H1 (cell line): ENCODE data around the gene ENTREP1. TPM values are rescaled to one million over a fixed set of nuclear protein-coding genes. Genes with fewer than 3 reads are reported as not detected.
A peak's percentile ranks its signal among the peaks of the same experiment; 100 is the strongest.

Experiments used
- CTCF ChIA-PET: fragments of 300-600 bp; sonication (Branson Sonifier 250); formaldehyde crosslinking; loops from one replicate; lab custom pipeline; 2021; ENCODE audit not compliant: partially characterized antibody; lab: Charles Lee
- POLR2A ChIA-PET: fragments of 300-600 bp; sonication (Branson Sonifier 250); formaldehyde crosslinking; loops from one replicate; lab custom pipeline; 2021; ENCODE audit warnings: inconsistent platforms; ENCODE audit not compliant: partially characterized antibody; lab: Charles Lee
- DNase-seq, 2 experiments: peaks; one replicate each; pipeline versions ENCODE4 v3.0.0 to v3.0.0-alpha.2; 2010 to 2022; ENCODE audit warnings: low spot score in 2 of 2, low read depth in 1 of 2, mixed read lengths in 1 of 2
- FAIRE-seq: peaks from 2 replicates; lab custom pipeline; 2011; peaks lifted over from hg19 to GRCh38; lab: Jason Lieb, UNC
- H2AFZ ChIP-seq: 2 replicates; pipeline ENCODE4 v1.8.1; 2012; ENCODE audit warnings: low read length, inconsistent platforms
- H2AK5ac ChIP-seq: 2 replicates; pipeline ENCODE4 v1.6.1; 2013; ENCODE audit warnings: low read depth, low read length
- H2BK120ac ChIP-seq: replicated peaks from 2 replicates; pipeline ENCODE3; 2013; ENCODE audit warnings: low read depth, low read length, inconsistent platforms
- H2BK12ac ChIP-seq: 2 replicates; pipeline ENCODE4 v1.6.1; 2013; ENCODE audit warnings: low read depth, low read length
- H2BK15ac ChIP-seq: 2 replicates; pipeline ENCODE4 v1.6.1; 2013; ENCODE audit warnings: low read length
- H2BK20ac ChIP-seq: 2 replicates; pipeline ENCODE4 v1.6.1; 2013; ENCODE audit warnings: low read length
- H2BK5ac ChIP-seq: 2 replicates; pipeline ENCODE4 v1.6.1; 2013; ENCODE audit warnings: low read depth, low read length
- H3K14ac ChIP-seq: 2 replicates; pipeline ENCODE4 v1.6.1; 2013; ENCODE audit warnings: inconsistent platforms; ENCODE audit not compliant: insufficient read length
- H3K18ac ChIP-seq: 2 replicates; pipeline ENCODE4 v1.6.1; 2013; ENCODE audit warnings: low read length; ENCODE audit errors: extremely low read depth
- H3K23ac ChIP-seq: 2 replicates; pipeline ENCODE4 v1.6.1; 2013; ENCODE audit warnings: inconsistent platforms; ENCODE audit not compliant: insufficient read length
- H3K23me2 ChIP-seq: 2 replicates; pipeline ENCODE4 v1.6.1; 2013; ENCODE audit warnings: low read depth, low read length
- H3K27ac ChIP-seq: 2 replicates; pipeline ENCODE4 v1.6.1; 2011; ENCODE audit warnings: low read depth, low read length, inconsistent platforms
- H3K27me3 ChIP-seq, 4 experiments: replicated peaks in 1 of 4; 1 replicate in 1 of 4; 2 replicates in 3 of 4; pipeline versions ENCODE4 v1.6.1 to v1.8.1; 2011 to 2013; ENCODE audit warnings: low read length in 3 of 4, mild to moderate bottlenecking in 3 of 4, inconsistent platforms in 2 of 4, mixed read lengths in 2 of 4, moderate library complexity in 1 of 4; ENCODE audit not compliant: control insufficient read depth in 3 of 4, insufficient read depth in 3 of 4; ENCODE audit errors: extremely low read depth in 1 of 4
- H3K36me3 ChIP-seq, 4 experiments: 2 replicates each; pipeline versions ENCODE4 v1.6.1 to v1.8.1; 2011 to 2013; ENCODE audit warnings: mild to moderate bottlenecking in 4 of 4, low read length in 3 of 4, moderate library complexity in 2 of 4, control low read depth in 1 of 4, inconsistent platforms in 1 of 4; ENCODE audit not compliant: insufficient read depth in 4 of 4, control insufficient read depth in 2 of 4
- H3K4ac ChIP-seq: replicated peaks from 2 replicates; pipeline ENCODE3; 2013; ENCODE audit warnings: low read length, low read depth, mixed read lengths, inconsistent platforms; ENCODE audit not compliant: insufficient read length
- H3K4me1 ChIP-seq, 4 experiments: replicated peaks in 1 of 4; 1 replicate in 1 of 4; 2 replicates in 3 of 4; pipeline versions ENCODE4 v1.6.1 to v1.8.1; 2011 to 2013; ENCODE audit warnings: low read length in 3 of 4, inconsistent platforms in 2 of 4, mixed read lengths in 1 of 4; ENCODE audit not compliant: insufficient read depth in 4 of 4, control insufficient read depth in 3 of 4
- H3K4me2 ChIP-seq, 2 experiments: 2 replicates each; pipeline versions ENCODE4 v1.6.1 to v1.8.1; 2011 to 2013; ENCODE audit warnings: low read depth in 2 of 2, low read length in 2 of 2, control low read depth in 1 of 2, inconsistent platforms in 1 of 2, mild to moderate bottlenecking in 1 of 2; ENCODE audit not compliant: insufficient read depth in 1 of 2
- H3K4me3 ChIP-seq, 4 experiments: fragments of 200-600, 300-600 bp in 1 of 4; sonication (generic), shearing (Covaris generic), sonication (Bioruptor Twin) in 1 of 4; 2 replicates each; pipeline versions ENCODE4 v1.5.1 to v1.8.1; 2011 to 2016; ENCODE audit warnings: low read length in 4 of 4, low read depth in 3 of 4, control low read depth in 2 of 4, inconsistent platforms in 2 of 4, mild to moderate bottlenecking in 2 of 4, mixed read lengths in 1 of 4, moderate library complexity in 1 of 4; ENCODE audit not compliant: insufficient read depth in 2 of 4; ENCODE audit errors: extremely low read depth in 1 of 4
- H3K56ac ChIP-seq: replicated peaks from 2 replicates; pipeline ENCODE3; 2013; ENCODE audit warnings: low read depth, mild to moderate bottlenecking, mixed read lengths, low read length, inconsistent platforms; ENCODE audit not compliant: insufficient read length
- H3K79me1 ChIP-seq: 2 replicates; pipeline ENCODE4 v1.6.1; 2013; ENCODE audit warnings: low read depth, low read length, control low read depth
- H3K79me2 ChIP-seq, 2 experiments: 2 replicates each; pipeline versions ENCODE4 v1.6.1 to v1.8.1; 2012 to 2013; ENCODE audit warnings: low read length in 2 of 2, mild to moderate bottlenecking in 2 of 2, inconsistent platforms in 1 of 2; ENCODE audit not compliant: insufficient read depth in 2 of 2, control insufficient read depth in 1 of 2
- H3K9ac ChIP-seq, 4 experiments: replicated peaks in 1 of 4; 1 replicate in 1 of 4; 2 replicates in 3 of 4; pipeline versions ENCODE4 v1.6.1 to v1.8.1; 2011 to 2013; ENCODE audit warnings: low read depth in 3 of 4, low read length in 3 of 4, control low read depth in 2 of 4, mild to moderate bottlenecking in 2 of 4, moderate library complexity in 2 of 4, inconsistent platforms in 1 of 4; ENCODE audit errors: extremely low read depth in 1 of 4
- H3K9me3 ChIP-seq, 2 experiments: 2 replicates each; pipeline versions ENCODE4 v1.6.1 to v1.8.1; 2012 to 2013; ENCODE audit warnings: mild to moderate bottlenecking in 2 of 2, moderate library complexity in 2 of 2, control low read depth in 1 of 2, inconsistent platforms in 1 of 2, low read depth in 1 of 2, low read length in 1 of 2, mixed read lengths in 1 of 2; ENCODE audit not compliant: insufficient read depth in 2 of 2
- H4K20me1 ChIP-seq, 2 experiments: replicated peaks in 1 of 2; 2 replicates each; pipeline versions ENCODE3 to v1.8.1; 2011 to 2013; ENCODE audit warnings: inconsistent platforms in 2 of 2, low read length in 2 of 2, mild to moderate bottlenecking in 1 of 2; ENCODE audit not compliant: insufficient read depth in 2 of 2, control insufficient read depth in 1 of 2
- H4K5ac ChIP-seq: 2 replicates; pipeline ENCODE4 v1.6.1; 2013; ENCODE audit warnings: low read length, low read depth, mixed read lengths, inconsistent platforms; ENCODE audit not compliant: insufficient read length
- H4K8ac ChIP-seq: 2 replicates; pipeline ENCODE4 v1.8.0; 2013; ENCODE audit warnings: mild to moderate bottlenecking, moderate library complexity, low read length, inconsistent platforms; ENCODE audit not compliant: insufficient read depth; ENCODE audit errors: extremely low read depth
- H4K91ac ChIP-seq: replicated peaks from 2 replicates; pipeline ENCODE3; 2013; ENCODE audit warnings: low read length, mixed read lengths, inconsistent platforms; ENCODE audit not compliant: insufficient read length
- ASH2L ChIP-seq: fragments of 200-600, 300-600 bp; sonication (generic); IDR thresholded peaks from one replicate; pipeline ENCODE4 v1.7.1; 2017; ENCODE audit warnings: low read length
- CBX5 ChIP-seq: fragments of 300-800, 300-1000 bp; sonication (generic); IDR thresholded peaks from 2 replicates; pipeline ENCODE4 v1.7.1; 2016; ENCODE audit warnings: antibody characterized with exemption, low read length, low read depth
- CHD2 ChIP-seq: IDR thresholded peaks from 2 replicates; pipeline ENCODE4 v1.6.1; 2012; ENCODE audit warnings: low read length, improper control_type of control experiment
- RAD21 ChIP-seq, 2 experiments: IDR thresholded peaks in 1 of 2; conservative IDR thresholded peaks in 1 of 2; 2 replicates each; pipeline ENCODE4 v1.6.1; 2011; ENCODE audit warnings: low read depth in 2 of 2, low read length in 2 of 2, improper control_type of control experiment in 1 of 2, inconsistent platforms in 1 of 2, mild to moderate bottlenecking in 1 of 2, moderate library complexity in 1 of 2
- SP4 ChIP-seq: IDR thresholded peaks from 2 replicates; pipeline ENCODE4 v1.6.1; 2012; ENCODE audit warnings: low read length, inconsistent platforms
- SRF ChIP-seq: IDR thresholded peaks from 2 replicates; pipeline ENCODE4 v1.6.1; 2011; ENCODE audit warnings: mild to moderate bottlenecking, low read depth, low read length, moderate library complexity
- TEAD4 ChIP-seq: IDR thresholded peaks from 2 replicates; pipeline ENCODE4 v1.6.1; 2012; ENCODE audit warnings: low read depth, low read length, inconsistent platforms, mixed read lengths
- WGBS, 2 experiments: shearing (Covaris generic) in 1 of 2; methylation state at CpG; one replicate each; pipeline versions ENCODE4 v1.1.6 to v1.1.7; 2013 to 2015; ENCODE audit warnings: low lambda C conversion rate in 2 of 2, mixed read lengths in 2 of 2, inconsistent platforms in 1 of 2, low coverage in 1 of 2, missing lambda C conversion rate in 1 of 2; ENCODE audit not compliant: insufficient replicate concordance in 2 of 2, insufficient coverage in 1 of 2, insufficient read length in 1 of 2; ENCODE audit errors: extremely low coverage in 1 of 2, missing lambda C conversion rate in 1 of 2; 5-methylcytosine and 5-hydroxymethylcytosine counted together
- polyA plus RNA-seq, 7 experiments: library from polyadenylated mRNA; depleted of rRNA in 3 of 7; stranded (reverse) in 5 of 7; unstranded in 2 of 7; fragments of >200 nt in 5 of 7; fragments of 200-250 nt in 2 of 7; gene quantifications; 1 replicate in 5 of 7; 2 replicates in 1 of 7; 4 replicates in 1 of 7; pipeline versions ENCODE4 v1.2.1 to v1.2.3, GENCODE V29; 2011 to 2013; ENCODE audit warnings: missing spikeins in 2 of 7, mixed read lengths in 2 of 7
- total RNA-seq: library from RNA; stranded (reverse); fragmentation: NEBNext Ultra II Directional; extraction: Animal tissue kit (Norgen Biotek cat#: 25700); gene quantifications from 2 replicates; pipeline ENCODE4 v1.2.1, GENCODE V29; 2021
- TF ChIP-seq, protein P1 (sequence below), 3 experiments: IDR thresholded peaks; 1 replicate in 2 of 3; 2 replicates in 1 of 3; pipeline versions ENCODE4 v1.5.1 to v1.6.1; 2011; ENCODE audit warnings: low read length in 3 of 3, mild to moderate bottlenecking in 3 of 3, inconsistent platforms in 2 of 3, low read depth in 1 of 3, moderate library complexity in 1 of 3; ENCODE audit not compliant: insufficient read depth in 1 of 3; ENCODE audit errors: control extremely low read depth in 1 of 3

Gene ENTREP1
- total and polyA plus RNA-seq, 2 of the 8 experiments (the other 6 are each of a cell fraction or from before 2014, with no cell fraction given): 15.3 to 25.0 TPM

DNA sequence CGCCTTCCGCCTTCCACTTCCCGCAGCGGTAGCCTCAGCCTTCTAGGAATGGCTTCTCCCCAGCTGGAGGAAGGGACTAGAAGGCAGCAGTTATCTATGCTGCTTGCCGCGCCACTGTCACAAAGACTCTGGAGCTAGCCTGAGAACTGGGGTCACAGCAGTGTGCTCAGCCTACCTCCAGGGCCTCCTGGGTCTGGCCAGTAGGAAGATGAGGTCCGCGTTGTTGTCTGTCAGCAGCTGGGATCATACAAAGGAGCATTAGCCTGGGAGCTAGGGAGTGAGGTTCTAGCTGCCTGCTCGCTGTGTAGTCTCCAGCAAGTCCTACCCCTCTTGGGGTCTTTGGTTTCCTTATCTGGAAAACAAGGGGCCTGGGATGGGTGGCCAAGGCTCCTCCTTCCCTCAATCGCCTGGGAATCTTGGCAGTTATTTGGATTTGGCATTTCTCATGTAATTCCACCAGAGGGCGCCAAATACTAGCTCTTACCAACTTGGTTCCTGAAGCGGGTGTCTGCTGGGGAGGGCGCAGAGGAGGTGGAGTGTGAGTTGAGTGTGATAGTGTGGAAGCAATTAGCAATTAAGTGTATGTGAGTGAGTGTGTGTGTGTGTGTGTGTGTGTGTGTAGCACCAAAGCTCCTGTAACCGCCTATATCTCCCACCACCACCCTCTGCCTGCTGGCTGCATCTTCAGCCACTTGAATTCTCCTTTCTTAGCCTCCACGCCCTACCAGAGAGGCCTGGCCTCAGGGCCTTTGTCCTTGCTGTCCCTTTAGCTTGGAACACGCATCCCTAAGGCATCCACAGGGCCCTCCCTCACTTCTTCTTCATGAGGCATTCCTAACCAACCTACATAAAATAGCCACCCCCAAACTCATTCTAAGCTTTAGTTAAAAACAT, 97.1 kb downstream of the ENTREP1 start:
- Histone ChIP-seq H3K23ac (no peak overlapping the region), H2BK120ac (no peak overlapping the region), H3K4me1 (no peaks in the 10 kb centered on the region), H3K4me3 (no peak overlapping the region), H2BK15ac (0 out of 2 replicates have a peak overlapping the region, but pooled peaks have one; percentile 50), H3K56ac (no peak overlapping the region), H3K36me3 (no peaks in the 10 kb centered on the region), H3K27me3 (no peaks in the 10 kb centered on the region), H3K18ac (0 out of 2 replicates have a peak overlapping the region, but pooled peaks have one; percentile 17), H2BK5ac (no peak overlapping the region), H4K91ac (peak overlapping the region; percentile 25), H3K79me2 (no peaks in the 10 kb centered on the region), H4K20me1 (no peaks in the 10 kb centered on the region), H3K14ac (no peak overlapping the region), H3K27ac (no peak overlapping the region), H2AK5ac (no peak overlapping the region), H4K8ac (no peak overlapping the region; the same call in 1 of the 2 replicates), H3K23me2 (no peaks in the 10 kb centered on the region), H3K79me1 (no peaks in the 10 kb centered on the region), H2AFZ (peak overlapping the region; percentile 92; the same call in 1 of the 2 replicates), H3K4ac (no peak overlapping the region), H3K4me2 (no peak overlapping the region), H4K5ac (no peak overlapping the region), H3K9me3 (peaks cover 7 to 10% of the 10 kb centered on the region in 2 experiments; a peak in 2 of 4 replicates), H2BK20ac (no peak overlapping the region), H3K9ac (no peak overlapping the region), H2BK12ac (peak overlapping the region; percentile 51; the same call in 1 of the 2 replicates)
- POLR2A ChIA-PET: interaction anchor here (0.6 to 1.1 kb wide), 4 partner anchors 8 to 133 kb away, joined by 3 read pairs; no protein-coding TSS in a partner anchor
- 59% methylated on average over 16 of the region's 16 CpGs; no CpG with 5 or more reads in 1 of the 2 experiments for WGBS, 2 experiments
- FAIRE-seq (peak; percentile 95), DNase-seq (peak; percentile 38 to 74)
- CTCF ChIA-PET: interaction anchor here (0.6 to 11.6 kb wide), 66 partner anchors 8 to 808 kb away, joined by 3 to 246 read pairs (median 4); partner anchors contain the start of gene APBA1
- no peak for TF ChIP-seq CBX5
- no peak for TF ChIP-seq SP4
- TF ChIP-seq, protein P1, sequence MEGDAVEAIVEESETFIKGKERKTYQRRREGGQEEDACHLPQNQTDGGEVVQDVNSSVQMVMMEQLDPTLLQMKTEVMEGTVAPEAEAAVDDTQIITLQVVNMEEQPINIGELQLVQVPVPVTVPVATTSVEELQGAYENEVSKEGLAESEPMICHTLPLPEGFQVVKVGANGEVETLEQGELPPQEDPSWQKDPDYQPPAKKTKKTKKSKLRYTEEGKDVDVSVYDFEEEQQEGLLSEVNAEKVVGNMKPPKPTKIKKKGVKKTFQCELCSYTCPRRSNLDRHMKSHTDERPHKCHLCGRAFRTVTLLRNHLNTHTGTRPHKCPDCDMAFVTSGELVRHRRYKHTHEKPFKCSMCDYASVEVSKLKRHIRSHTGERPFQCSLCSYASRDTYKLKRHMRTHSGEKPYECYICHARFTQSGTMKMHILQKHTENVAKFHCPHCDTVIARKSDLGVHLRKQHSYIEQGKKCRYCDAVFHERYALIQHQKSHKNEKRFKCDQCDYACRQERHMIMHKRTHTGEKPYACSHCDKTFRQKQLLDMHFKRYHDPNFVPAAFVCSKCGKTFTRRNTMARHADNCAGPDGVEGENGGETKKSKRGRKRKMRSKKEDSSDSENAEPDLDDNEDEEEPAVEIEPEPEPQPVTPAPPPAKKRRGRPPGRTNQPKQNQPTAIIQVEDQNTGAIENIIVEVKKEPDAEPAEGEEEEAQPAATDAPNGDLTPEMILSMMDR (IDR thresholded peaks at IDR 0.05; ENCODE audit: control extremely low read depth in 1 of 3, insufficient read depth in 1 of 3, low read depth in 1 of 3, low read length in 3 of 3): peak; percentile 38 to 93 (median 77)
- TF ChIP-seq SRF: no peak
- peak; percentile 99 for TF ChIP-seq RAD21 (IDR thresholded peaks at IDR 0.05 in 1 of 2, conservative IDR thresholded peaks at IDR 0.05 in 1 of 2; ENCODE audit: low read depth in 2 of 2, low read length in 2 of 2)
- TF ChIP-seq CHD2: 0 out of 2 replicates have a peak, but pooled peaks have one; percentile 23
- 0 out of 2 replicates have a peak, but pooled peaks have one; percentile 14 for TF ChIP-seq TEAD4
- peak; percentile 24 for TF ChIP-seq ASH2L
